Transverse colon (tissue), 4 donors: Measurements from ENCODE around the gene KCTD18. TPM values are rescaled to one million over a fixed set of nuclear protein-coding genes. Genes with fewer than 3 reads are reported as not detected.

ENCODE experiments used
- DNase-seq: peaks from one replicate; pipeline ENCODE4 v3.0.0-alpha.2; 2019
- H3K27ac ChIP-seq, 4 donors: fragments of 200-600 bp; sonication (generic); 2 replicates each; pipeline ENCODE4 v1.5.1; 2016 to 2018; ENCODE audit warnings: inconsistent platforms in 4 of 4
- H3K27me3 ChIP-seq: fragments of 200-600 bp; sonication (generic); 2 replicates; pipeline ENCODE4 v1.5.1; 2017; ENCODE audit warnings: inconsistent platforms
- H3K36me3 ChIP-seq, 4 donors: fragments of 200-600 bp; sonication (generic); 2 replicates each; pipeline ENCODE4 v1.5.1; 2017 to 2019; ENCODE audit warnings: inconsistent platforms in 4 of 4
- H3K4me1 ChIP-seq, 4 donors: fragments of 200-600 bp; sonication (generic); 2 replicates each; pipeline ENCODE4 v1.5.1; 2017 to 2020; ENCODE audit warnings: inconsistent platforms in 4 of 4
- H3K4me3 ChIP-seq, 4 donors: fragments of 200-600 bp; sonication (generic); 1 replicate in 1 of 4; 2 replicates in 3 of 4; pipeline versions ENCODE4 v1.5.1 to v1.6.1; 2017 to 2019; ENCODE audit warnings: inconsistent platforms in 4 of 4
- H3K9me3 ChIP-seq, 2 donors: fragments of 200-600 bp; sonication (generic); 2 replicates each; pipeline ENCODE4 v1.5.1; 2017 to 2019; ENCODE audit warnings: inconsistent platforms in 2 of 2
- EP300 ChIP-seq: sonication (generic); formaldehyde crosslinking; IDR thresholded peaks from one replicate; pipeline ENCODE4 v1.6.1; 2017; ENCODE audit warnings: antibody characterized with exemption, low read depth
- POLR2A ChIP-seq: fragments of 450-650 bp; IDR thresholded peaks from one replicate; pipeline ENCODE4 v1.6.1; 2016; ENCODE audit warnings: antibody characterized with exemption, mild to moderate bottlenecking, moderate library complexity
- POLR2AphosphoS5 ChIP-seq, 3 donors: sonication (generic); formaldehyde crosslinking; IDR thresholded peaks; one replicate each; pipeline ENCODE4 v1.6.1; 2016; ENCODE audit warnings: antibody characterized with exemption in 3 of 3
- WGBS, 2 donors: methylation state at CpG; one replicate each; pipeline ENCODE4 v1.1.5; 2018; ENCODE audit warnings: low coverage in 1 of 2; 5-methylcytosine and 5-hydroxymethylcytosine counted together
- in situ Hi-C, 4 donors: fragments of 200-750 bp; cut with MboI; loops; one replicate each; pipeline versions ENCODE4 v1.15.0 to v1.15.1; 2017; ENCODE audit warnings: low sequenced_read_pairs in 3 of 4, low pct_ligation_motif_present in 1 of 4, low pct_unique_long_range_greater_than_20kb in 1 of 4
- intact Hi-C: fragments of 100-400 bp; cut with DNase I; formaldehyde crosslinking; loops from one replicate; pipeline ENCODE4 v1.15.1; 2023; ENCODE audit warnings: low total_unique reads
- total RNA-seq, 4 donors: library from RNA; depleted of rRNA; stranded (reverse); fragments of >200 nt; gene quantifications; one replicate each; pipeline ENCODE4 v1.1.0, GENCODE V29; 2016
- TF ChIP-seq, protein P1 (sequence below), 5 experiments: fragments of 200-600 bp in 3 of 5; fragments of 450-650 bp in 2 of 5; sonication (generic) in 3 of 5; IDR thresholded peaks; 1 replicate in 2 of 5; 2 replicates in 3 of 5; pipeline ENCODE4 v1.5.1; 2016 to 2017; ENCODE audit warnings: antibody characterized with exemption in 5 of 5, inconsistent platforms in 3 of 5, mild to moderate bottlenecking in 2 of 5, moderate library complexity in 1 of 5

KCTD18 gene
- total RNA-seq, 4 donors from 2014 or later, result 18.5 to 68.5 (median 20.7) TPM

DNA sequence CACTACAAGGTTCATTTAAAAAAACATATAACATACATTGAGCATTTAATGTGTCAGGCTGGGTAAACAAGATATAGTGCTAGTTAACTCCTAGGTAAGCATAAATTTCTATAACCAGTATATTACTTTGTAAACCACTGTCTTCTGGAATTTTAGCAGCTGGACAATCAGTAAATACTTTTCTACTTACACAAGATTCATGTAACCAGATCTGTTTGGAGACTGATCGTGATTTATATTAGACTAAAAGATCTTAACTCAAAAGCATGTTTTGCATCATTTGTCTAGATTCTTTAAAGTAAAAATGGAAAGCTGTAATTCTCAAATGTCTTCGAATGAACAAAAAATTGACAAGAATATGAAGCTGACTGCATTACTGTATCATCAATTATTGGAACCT, 15.2 kb upstream of the KCTD18 start:
- in situ Hi-C loops (no loop called here), intact Hi-C loops (no loop called here)
- H3K36me3 ChIP-seq, result no peaks in the 10 kb centered on the region
- H3K4me3 ChIP-seq, result peak overlapping the region in 3 of 4 donors; percentile 71 to 87 (median 85)
- TF ChIP-seq POLR2AphosphoS5 (IDR thresholded peaks at IDR 0.05) (no peak), EP300 (no peak), POLR2A (no peak)
- TF ChIP-seq, protein P1, sequence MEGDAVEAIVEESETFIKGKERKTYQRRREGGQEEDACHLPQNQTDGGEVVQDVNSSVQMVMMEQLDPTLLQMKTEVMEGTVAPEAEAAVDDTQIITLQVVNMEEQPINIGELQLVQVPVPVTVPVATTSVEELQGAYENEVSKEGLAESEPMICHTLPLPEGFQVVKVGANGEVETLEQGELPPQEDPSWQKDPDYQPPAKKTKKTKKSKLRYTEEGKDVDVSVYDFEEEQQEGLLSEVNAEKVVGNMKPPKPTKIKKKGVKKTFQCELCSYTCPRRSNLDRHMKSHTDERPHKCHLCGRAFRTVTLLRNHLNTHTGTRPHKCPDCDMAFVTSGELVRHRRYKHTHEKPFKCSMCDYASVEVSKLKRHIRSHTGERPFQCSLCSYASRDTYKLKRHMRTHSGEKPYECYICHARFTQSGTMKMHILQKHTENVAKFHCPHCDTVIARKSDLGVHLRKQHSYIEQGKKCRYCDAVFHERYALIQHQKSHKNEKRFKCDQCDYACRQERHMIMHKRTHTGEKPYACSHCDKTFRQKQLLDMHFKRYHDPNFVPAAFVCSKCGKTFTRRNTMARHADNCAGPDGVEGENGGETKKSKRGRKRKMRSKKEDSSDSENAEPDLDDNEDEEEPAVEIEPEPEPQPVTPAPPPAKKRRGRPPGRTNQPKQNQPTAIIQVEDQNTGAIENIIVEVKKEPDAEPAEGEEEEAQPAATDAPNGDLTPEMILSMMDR (IDR thresholded peaks at IDR 0.05), result no peak
- H3K27me3 ChIP-seq, result no peaks in the 10 kb centered on the region
- peaks cover 4 to 26% (median 17%) of the 10 kb centered on the region in 4 donors for H3K4me1 ChIP-seq
- DNase-seq, result no peak
- 46 to 53% methylated on average over 2 of the region's 2 CpGs for WGBS, 2 donors
- H3K27ac ChIP-seq, result peak overlapping the region; percentile 71 to 83 (median 77)
- no peaks in the 10 kb centered on the region for H3K9me3 ChIP-seq

DNA sequence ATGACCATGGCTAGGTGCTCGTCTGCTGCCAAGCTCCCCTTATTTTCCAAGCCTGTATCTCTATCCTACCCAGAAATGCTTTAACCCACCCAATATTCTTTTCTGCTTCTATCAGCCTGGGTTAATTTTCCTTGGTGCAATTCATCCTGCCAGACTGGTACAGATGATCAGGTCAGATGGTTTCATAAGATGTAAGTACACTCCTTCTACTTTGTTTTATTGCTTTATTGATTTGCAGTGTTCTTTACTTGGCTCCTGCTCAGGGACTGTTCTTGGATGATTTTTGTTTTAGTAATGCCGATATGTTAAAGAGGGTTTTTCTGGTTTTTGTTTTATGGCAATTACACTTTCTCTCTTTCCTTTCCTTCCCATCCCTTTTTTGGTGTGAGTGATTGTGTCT, 13.7 kb upstream of the KCTD18 start:
- 41 to 56% methylated on average over 1 to 2 of the region's 2 CpGs for WGBS, 2 donors
- peaks cover 4 to 26% (median 17%) of the 10 kb centered on the region in 4 donors for H3K4me1 ChIP-seq
- H3K4me3 ChIP-seq, result no peak overlapping the region
- DNase-seq, result no peak
- H3K9me3 ChIP-seq, result no peaks in the 10 kb centered on the region
- H3K27me3 ChIP-seq, result no peaks in the 10 kb centered on the region
- TF ChIP-seq POLR2A, result no peak
- no peak for TF ChIP-seq EP300
- no peak for TF ChIP-seq POLR2AphosphoS5 (IDR thresholded peaks at IDR 0.05)
- TF ChIP-seq, protein P1 (IDR thresholded peaks at IDR 0.05), result no peak
- intact Hi-C loops (no loop called here), in situ Hi-C loops (no loop called here)
- no peaks in the 10 kb centered on the region for H3K36me3 ChIP-seq
- H3K27ac ChIP-seq, result peak overlapping the region; percentile 47 to 83 (median 76)

DNA sequence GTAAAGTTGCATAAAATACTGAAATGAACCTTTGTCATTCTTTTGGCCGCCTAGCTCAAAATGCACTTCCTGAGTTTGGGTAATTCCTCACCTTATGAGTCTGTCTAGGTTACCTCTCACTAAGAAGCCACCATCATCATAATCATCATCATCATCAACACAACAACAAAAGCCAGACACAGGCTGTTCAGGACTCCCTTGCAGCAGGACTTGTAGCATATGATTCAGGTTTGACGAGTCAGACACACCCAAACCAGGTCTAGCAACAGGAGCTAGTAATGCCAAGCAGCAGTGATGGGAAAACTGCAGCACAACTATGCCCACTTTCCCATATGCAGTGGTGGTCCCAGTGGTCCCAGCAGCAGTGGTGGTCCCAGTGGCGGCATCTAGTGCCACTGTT, 13.3 kb upstream of the KCTD18 start:
- intact Hi-C loops, result no loop called here
- Histone ChIP-seq H3K27ac (peak overlapping the region; percentile 47 to 83 (median 76)), H3K36me3 (no peaks in the 10 kb centered on the region), H3K4me3 (no peak overlapping the region), H3K9me3 (no peaks in the 10 kb centered on the region), H3K4me1 (peaks cover 4 to 26% (median 17%) of the 10 kb centered on the region in 4 donors), H3K27me3 (no peaks in the 10 kb centered on the region)
- TF ChIP-seq EP300, result no peak
- no peak for TF ChIP-seq POLR2AphosphoS5 (IDR thresholded peaks at IDR 0.05)
- 75 to 100% methylated on average over 1 to 3 of the region's 3 CpGs for WGBS, 2 donors
- DNase-seq, result peak; percentile 17
- in situ Hi-C loops, result no loop called here

DNA sequence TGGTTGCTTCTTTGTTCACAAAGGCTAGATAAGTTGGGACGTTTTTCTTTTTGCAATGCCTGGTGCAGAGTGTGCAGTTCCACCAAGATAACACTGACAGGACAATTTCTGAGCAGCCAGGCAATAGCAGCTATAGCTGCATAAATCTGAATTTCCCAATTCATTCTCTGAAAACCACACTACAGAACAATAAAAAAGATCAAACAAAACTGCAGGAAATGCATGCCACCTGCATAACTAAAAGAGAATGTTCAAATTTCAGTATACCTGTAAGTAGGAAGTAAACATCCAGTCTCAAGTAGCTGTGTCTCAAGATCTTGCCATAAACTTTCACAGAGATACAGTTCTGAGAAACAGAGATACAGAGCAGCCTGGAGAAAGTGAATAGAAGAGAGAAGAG, 5.3 kb upstream of the KCTD18 start:
- DNase-seq, result no peak
- Histone ChIP-seq H3K27me3 (no peaks in the 10 kb centered on the region), H3K27ac (no peak overlapping the region), H3K4me3 (no peak overlapping the region), H3K36me3 (no peaks in the 10 kb centered on the region), H3K9me3 (peaks cover 0 to 9% of the 10 kb centered on the region in 2 donors), H3K4me1 (peaks cover 0 to 7% (median 0%) of the 10 kb centered on the region in 4 donors)
- 0 to 24% methylated on average over 1 of the region's 1 CpG for WGBS, 2 donors
- TF ChIP-seq POLR2AphosphoS5 (IDR thresholded peaks at IDR 0.05) (no peak), EP300 (no peak), POLR2A (no peak)
- TF ChIP-seq, protein P1 (IDR thresholded peaks at IDR 0.05), result no peak
- intact Hi-C loops (no loop called here), in situ Hi-C loops (no loop called here)

- Histone ChIP-seq H3K9me3 (no peaks in the 10 kb centered on the region), H3K4me1 (peaks cover 4 to 30% (median 13%) of the 10 kb centered on the region in 4 donors), H3K36me3 (peaks cover 0 to 5% (median 2%) of the 10 kb centered on the region in 4 donors), H3K4me3 (peak overlapping the region; percentile 62 to 97 (median 86)), H3K27ac (peak overlapping the region; percentile 86 to 94 (median 90)), H3K27me3 (no peaks in the 10 kb centered on the region)
- intact Hi-C loops, result no loop called here
- 13% methylated on average over 8 of the region's 8 CpGs; no CpG with 5 or more reads in 1 of the 2 donors for WGBS, 2 donors
- in situ Hi-C loops, result no loop called here
- DNase-seq, result no peak
- no peak for TF ChIP-seq EP300
- TF ChIP-seq, protein P1 (IDR thresholded peaks at IDR 0.05), result no peak
- no peak for TF ChIP-seq POLR2A
- no peak for TF ChIP-seq POLR2AphosphoS5 (IDR thresholded peaks at IDR 0.05)
Measured at GRCh38 chr2:200509235-200509611, 645 bp downstream of the KCTD18 start.
